NT2/D1 (cell line): ENCODE results near the gene FNDC1.
A peak's percentile ranks its signal among the peaks of the same experiment; 100 is the strongest.

Experiments
- DNase-seq: peaks from one replicate; pipeline ENCODE4 v3.0.0-alpha.2; 2011; ENCODE audit warnings: low read depth, low spot score
- H3K27me3 ChIP-seq: 2 replicates; pipeline ENCODE4 v1.6.0; 2011; ENCODE audit warnings: mild to moderate bottlenecking; ENCODE audit not compliant: insufficient read length, insufficient read depth
- H3K36me3 ChIP-seq: 2 replicates; pipeline ENCODE4 v1.6.1; 2011; ENCODE audit warnings: mild to moderate bottlenecking, low read length, mixed read lengths; ENCODE audit not compliant: insufficient read depth, insufficient read length
- H3K4me1 ChIP-seq: 2 replicates; pipeline ENCODE4 v1.5.1; 2011; ENCODE audit not compliant: insufficient read depth, insufficient read length
- H3K4me3 ChIP-seq: 2 replicates; pipeline ENCODE4 v1.5.1; 2011; ENCODE audit warnings: low read depth; ENCODE audit not compliant: insufficient read length
- H3K9ac ChIP-seq: 2 replicates; pipeline ENCODE4 v1.6.0; 2011; ENCODE audit warnings: low read depth; ENCODE audit not compliant: insufficient read length
- H3K9me3 ChIP-seq: 2 replicates; pipeline ENCODE4 v1.5.1; 2011; ENCODE audit warnings: mild to moderate bottlenecking, low read length; ENCODE audit not compliant: insufficient read depth
- SUZ12 ChIP-seq: IDR thresholded peaks from 2 replicates; pipeline ENCODE4 v1.6.1; 2011; ENCODE audit not compliant: insufficient read length, insufficient read depth; ENCODE audit errors: extremely low read depth
- YY1 ChIP-seq: IDR thresholded peaks from 2 replicates; pipeline ENCODE4 v1.6.1; 2011; ENCODE audit not compliant: insufficient read length, insufficient read depth
- ZNF274 ChIP-seq: IDR thresholded peaks from 2 replicates; pipeline ENCODE4 v1.6.1; 2011; ENCODE audit warnings: mild to moderate bottlenecking, low read depth, low read length

Gene FNDC1

GRCh38 chr6:159127701-159128100 is 41.5 kb upstream of the FNDC1 start:
- Histone ChIP-seq H3K4me3 (no peak overlapping the region), H3K9ac (no peak overlapping the region), H3K4me1 (no peaks in the 10 kb centered on the region), H3K36me3 (no peaks in the 10 kb centered on the region), H3K9me3 (no peaks in the 10 kb centered on the region), H3K27me3 (no peaks in the 10 kb centered on the region)
- DNase-seq, result no peak
- TF ChIP-seq SUZ12 (no peak), YY1 (no peak), ZNF274 (no peak)

- H3K27me3 ChIP-seq, result no peaks in the 10 kb centered on the region
- H3K9ac ChIP-seq, result no peak overlapping the region
- H3K9me3 ChIP-seq, result no peaks in the 10 kb centered on the region
- H3K4me1 ChIP-seq, result no peaks in the 10 kb centered on the region
- no peaks in the 10 kb centered on the region for H3K36me3 ChIP-seq
- H3K4me3 ChIP-seq, result no peak overlapping the region
- TF ChIP-seq ZNF274, result no peak
- TF ChIP-seq YY1, result no peak
- TF ChIP-seq SUZ12, result no peak
- DNase-seq, result no peak
Observed at GRCh38 chr6:159128978-159129377, 40.2 kb upstream of the FNDC1 start.

- Histone ChIP-seq H3K36me3 (no peaks in the 10 kb centered on the region), H3K4me3 (no peak overlapping the region), H3K27me3 (no peaks in the 10 kb centered on the region), H3K4me1 (peaks cover 2% of the 10 kb centered on the region), H3K9ac (no peak overlapping the region), H3K9me3 (no peaks in the 10 kb centered on the region)
- TF ChIP-seq YY1, result no peak
- no peak for TF ChIP-seq ZNF274
- DNase-seq, result no peak
Observed at GRCh38 chr6:159130846-159131245, 38.4 kb upstream of the FNDC1 start.

- no peak for DNase-seq
- Histone ChIP-seq H3K4me1 (peaks cover 2% of the 10 kb centered on the region), H3K4me3 (no peak overlapping the region), H3K9me3 (no peaks in the 10 kb centered on the region), H3K36me3 (no peaks in the 10 kb centered on the region), H3K9ac (no peak overlapping the region), H3K27me3 (no peaks in the 10 kb centered on the region)
- TF ChIP-seq ZNF274, result no peak
- TF ChIP-seq YY1, result no peak
- TF ChIP-seq SUZ12, result no peak
Observed at GRCh38 chr6:159131709-159132108, 37.5 kb upstream of the FNDC1 start.

- no peak overlapping the region for H3K9ac ChIP-seq
- H3K36me3 ChIP-seq, result no peaks in the 10 kb centered on the region
- TF ChIP-seq SUZ12 (no peak), YY1 (no peak), ZNF274 (no peak)
- no peaks in the 10 kb centered on the region for H3K27me3 ChIP-seq
- no peak for DNase-seq
- H3K4me3 ChIP-seq, result no peak overlapping the region
- no peaks in the 10 kb centered on the region for H3K9me3 ChIP-seq
- peaks cover 2% of the 10 kb centered on the region for H3K4me1 ChIP-seq
Observed at GRCh38 chr6:159132664-159133063, 36.5 kb upstream of the FNDC1 start.

- DNase-seq, result peak; percentile 51
- TF ChIP-seq YY1 (no peak), ZNF274 (no peak), SUZ12 (no peak)
Observed at GRCh38 chr6:159134701-159135364, 34.4 kb upstream of the FNDC1 start.

GRCh38 chr6:159137676-159138075 is 31.5 kb upstream of the FNDC1 start:
- Histone ChIP-seq H3K4me3 (no peak overlapping the region), H3K36me3 (no peaks in the 10 kb centered on the region), H3K4me1 (peaks cover 2% of the 10 kb centered on the region), H3K9ac (no peak overlapping the region), H3K27me3 (no peaks in the 10 kb centered on the region), H3K9me3 (no peaks in the 10 kb centered on the region)
- no peak for DNase-seq
- no peak for TF ChIP-seq YY1
- no peak for TF ChIP-seq SUZ12
- TF ChIP-seq ZNF274, result no peak

More at GRCh38 chr6:159134701-159135364, 34.4 kb upstream of the FNDC1 start:
- peaks cover 2% of the 10 kb centered on the region for H3K4me1 ChIP-seq
- no peaks in the 10 kb centered on the region for H3K36me3 ChIP-seq
- no peak overlapping the region for H3K4me3 ChIP-seq
- no peak overlapping the region for H3K9ac ChIP-seq
- H3K27me3 ChIP-seq, result no peaks in the 10 kb centered on the region
- H3K9me3 ChIP-seq, result no peaks in the 10 kb centered on the region
